Fibroblast of skin of right biceps (primary cell): ENCODE data around the gene FAM89B.
A peak's percentile ranks its signal among the peaks of the same experiment; 100 is the strongest.

ENCODE experiments used
- DNase-seq: peaks from one replicate; pipeline ENCODE4 v3.0.0-alpha.2; 2013

FAM89B gene

DNA sequence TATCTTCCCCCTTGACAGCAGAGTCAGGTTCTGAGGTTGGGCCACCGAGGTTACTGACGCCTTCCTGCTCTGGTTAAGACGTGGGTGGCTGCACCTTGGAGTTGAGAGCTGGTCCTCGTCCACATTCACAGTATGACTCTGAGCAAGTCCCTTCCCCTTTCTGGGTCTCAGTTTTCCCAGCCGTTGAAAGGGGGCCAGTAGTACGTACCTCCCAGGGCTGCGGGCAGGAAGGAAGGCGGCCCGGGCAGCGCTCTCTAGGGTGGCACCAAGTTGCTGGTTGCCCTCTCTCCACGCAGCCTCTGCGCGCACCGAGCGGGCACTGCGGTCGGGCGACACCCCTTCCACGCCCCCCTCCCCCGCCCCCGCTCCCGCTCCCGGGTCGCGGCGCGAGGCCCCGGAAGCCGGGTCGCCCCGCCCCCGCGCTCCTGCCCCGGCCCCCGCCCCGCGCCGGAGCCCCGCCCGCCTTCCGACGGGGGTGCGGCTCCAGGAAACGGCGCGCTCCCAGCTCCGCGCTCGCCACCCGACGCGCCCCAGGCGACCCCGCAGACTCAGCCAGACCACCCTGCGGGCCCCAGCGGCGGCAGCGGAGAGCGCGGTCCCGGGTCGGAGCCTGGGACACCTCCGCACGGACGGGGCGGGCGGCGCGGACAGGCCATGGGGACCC is 3.4 kb downstream of the FAM89B start, which contains the start of gene EHBP1L1:
TSS of gene EHBP1L1 (plus strand) at position 486 of the 664 bp plus-strand sequence. CDS start 250 bp downstream, outside the sequence.
- peak; percentile 55 for DNase-seq

DNA sequence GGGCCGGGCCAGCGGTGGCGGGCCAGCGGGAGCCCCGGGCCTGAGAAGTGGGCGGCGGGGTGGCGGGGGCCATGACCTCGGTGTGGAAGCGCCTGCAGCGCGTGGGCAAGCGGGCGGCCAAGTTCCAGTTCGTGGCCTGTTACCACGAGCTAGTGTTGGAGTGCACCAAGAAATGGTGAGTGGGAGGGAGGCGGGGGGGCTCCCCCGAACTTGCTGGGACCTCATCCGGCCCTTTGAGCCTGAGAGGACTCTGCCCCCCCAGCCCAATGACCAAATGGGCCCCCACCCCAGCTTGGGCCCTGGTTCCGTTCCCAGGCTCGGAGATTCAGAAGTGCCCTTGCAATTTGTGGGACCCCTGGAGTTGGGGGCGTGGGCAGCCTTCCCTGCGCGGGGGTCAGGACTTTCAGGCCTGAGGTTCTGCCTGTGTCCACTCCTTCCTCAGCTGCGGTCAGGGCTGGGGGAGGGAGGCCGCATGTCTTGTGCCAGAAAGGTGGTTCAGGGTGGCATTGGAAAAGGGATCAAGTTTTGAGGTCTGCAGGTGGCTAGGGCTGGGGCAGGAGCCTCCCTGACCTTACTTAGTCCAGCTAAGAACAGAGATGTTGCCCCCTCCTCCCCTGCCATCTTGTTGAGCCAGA is 4.0 kb downstream of the FAM89B start:
- DNase-seq: no peak

DNA sequence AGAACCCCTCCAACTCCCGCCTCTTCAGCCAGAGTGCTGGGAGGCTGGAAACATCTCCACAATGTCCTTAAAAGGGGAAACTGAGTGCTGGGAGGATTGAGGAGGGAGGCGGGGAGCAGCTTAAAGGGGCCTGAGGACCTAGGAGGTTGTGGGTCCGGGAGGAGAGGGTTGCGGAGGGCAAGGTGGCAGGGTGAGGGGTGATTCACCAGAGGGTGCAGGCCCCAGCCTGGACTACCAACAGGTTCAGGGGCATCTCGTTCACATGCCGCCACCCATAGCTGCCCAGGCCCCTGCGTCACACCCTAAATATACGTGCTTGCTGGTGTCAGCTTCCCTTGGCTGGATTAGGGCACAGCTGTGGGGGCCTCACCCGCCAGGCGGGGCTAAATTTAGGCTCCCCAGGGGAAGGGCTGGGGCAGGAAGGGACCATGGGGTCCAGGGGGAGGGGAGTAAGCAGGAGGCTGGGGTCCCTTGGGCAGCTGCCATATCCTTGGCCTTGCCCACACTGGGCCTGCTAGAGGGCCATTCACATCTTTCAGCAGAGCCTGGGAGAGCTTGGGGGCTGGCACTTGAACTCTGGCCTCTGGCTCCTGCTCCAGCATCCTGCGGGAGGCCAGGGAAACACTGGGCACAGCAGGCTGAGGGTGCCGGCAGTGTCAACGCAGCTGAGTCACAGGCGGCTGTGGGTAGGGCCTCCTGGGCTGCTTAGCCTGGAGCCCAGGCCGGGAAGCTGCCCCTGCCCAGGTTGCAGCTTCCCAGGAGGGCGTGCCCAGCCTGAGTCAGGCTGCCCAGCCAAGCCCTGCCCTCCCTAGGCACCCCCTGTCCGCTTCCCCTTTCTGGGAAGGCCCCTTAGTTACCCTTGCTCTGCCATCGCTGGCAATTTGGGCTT is 4.8 kb downstream of the FAM89B start:
- no peak for DNase-seq

DNA sequence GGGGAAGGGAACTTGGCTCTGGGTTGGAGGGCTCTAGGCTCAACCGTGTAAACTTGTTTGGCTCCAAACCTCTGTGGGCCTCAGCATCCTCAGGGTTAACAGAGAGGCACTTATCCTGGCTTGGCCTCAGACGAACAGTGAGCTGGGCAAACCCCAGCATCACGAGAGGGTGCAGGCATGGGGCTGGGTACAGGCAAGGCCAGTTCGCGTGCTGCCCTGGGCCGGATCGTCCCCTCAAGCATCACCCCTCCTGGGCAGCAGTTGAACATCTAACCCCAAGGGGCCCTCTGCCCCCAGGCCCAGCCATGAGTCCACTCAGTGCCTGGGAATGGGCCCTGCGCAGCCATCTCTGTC is 5.4 kb downstream of the FAM89B start:
- DNase-seq: no peak

DNA sequence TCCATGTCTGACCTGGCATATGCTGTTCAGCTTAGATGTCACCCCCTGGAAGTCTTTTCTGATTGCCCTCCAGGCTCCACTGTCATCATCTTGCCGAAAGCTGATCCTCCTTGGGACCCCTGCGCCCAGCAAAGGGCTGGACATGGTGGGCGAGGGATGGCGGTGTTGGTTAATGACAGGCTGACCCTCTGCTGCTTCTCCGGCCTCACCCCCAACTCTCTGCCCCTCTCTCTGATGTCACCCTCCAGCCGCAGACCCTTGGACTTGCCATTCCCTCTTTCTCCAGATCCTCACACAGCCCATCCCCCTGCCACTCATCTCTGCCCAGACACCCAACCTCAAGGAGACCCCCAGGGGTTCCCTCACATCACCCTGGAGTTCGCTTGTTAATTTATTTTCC is 5.8 kb downstream of the FAM89B start:
- DNase-seq: no peak

DNA sequence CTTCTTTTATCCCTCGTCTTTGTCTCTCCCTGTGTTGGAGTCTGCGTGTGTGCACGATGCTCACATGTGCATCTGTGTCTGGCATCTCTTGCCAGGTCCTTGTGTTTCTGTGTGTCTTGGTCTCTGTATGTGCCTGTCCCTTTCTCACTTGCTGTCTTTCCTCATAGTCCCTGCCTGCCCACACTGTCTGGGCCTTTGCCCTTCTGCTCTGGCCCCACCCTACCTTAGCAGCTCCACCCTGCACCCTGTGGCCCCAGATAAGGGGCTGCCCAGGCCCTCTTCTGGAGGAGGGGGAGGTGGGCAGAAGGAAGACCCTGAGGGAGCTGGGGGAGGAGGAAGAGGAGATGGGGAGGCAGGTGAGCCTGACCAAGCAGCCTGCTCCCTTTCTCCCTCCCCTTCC is 6.3 kb downstream of the FAM89B start:
- DNase-seq: no peak

DNA sequence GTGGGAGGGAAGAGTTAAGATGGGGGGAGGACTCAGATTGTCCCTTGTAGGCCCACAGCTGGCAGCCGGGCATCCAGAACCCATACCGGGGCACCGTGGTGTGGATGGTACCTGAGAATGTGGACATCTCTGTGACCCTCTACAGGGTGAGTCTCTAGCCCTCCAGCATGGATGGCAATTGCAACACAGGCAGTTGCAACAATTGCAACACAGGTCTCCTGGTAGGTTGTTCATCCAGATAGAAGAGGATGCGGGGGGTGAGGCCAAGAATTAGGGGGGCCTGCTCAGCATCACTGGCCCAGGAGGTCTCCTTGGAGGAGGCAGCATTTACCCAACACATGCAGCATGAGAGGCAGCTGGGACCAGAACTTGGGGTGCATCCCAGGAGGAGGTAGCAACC is 7.0 kb downstream of the FAM89B start:
- no peak for DNase-seq

DNA sequence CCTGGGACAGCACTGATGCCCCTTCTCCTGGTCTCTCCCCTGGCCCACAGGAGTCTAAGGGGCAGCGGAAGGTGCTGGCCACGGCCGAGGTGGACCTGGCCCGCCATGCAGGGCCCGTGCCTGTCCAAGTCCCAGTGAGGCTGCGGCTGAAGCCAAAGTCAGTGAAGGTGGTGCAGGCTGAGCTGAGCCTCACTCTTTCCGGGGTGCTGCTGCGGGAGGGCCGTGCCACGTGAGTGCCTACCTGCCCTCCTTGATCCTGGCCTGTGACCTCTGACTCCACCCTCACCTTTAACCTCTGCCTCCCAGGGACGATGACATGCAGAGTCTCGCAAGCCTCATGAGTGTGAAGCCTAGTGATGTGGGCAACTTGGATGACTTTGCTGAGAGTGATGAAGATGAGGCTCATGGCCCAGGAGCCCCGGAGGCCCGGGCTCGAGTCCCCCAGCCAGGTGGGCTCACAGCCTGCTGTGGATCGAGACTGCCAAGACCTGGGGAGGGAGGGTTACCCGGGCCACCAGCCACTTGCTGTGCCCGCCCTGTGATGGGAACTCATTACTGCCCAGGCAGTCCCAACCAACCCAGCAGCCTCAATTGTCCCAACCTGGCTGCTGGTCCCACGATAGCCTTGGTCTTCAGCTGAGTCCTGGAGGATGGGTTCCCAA is 7.8 kb downstream of the FAM89B start:
- DNase-seq: no peak

DNA sequence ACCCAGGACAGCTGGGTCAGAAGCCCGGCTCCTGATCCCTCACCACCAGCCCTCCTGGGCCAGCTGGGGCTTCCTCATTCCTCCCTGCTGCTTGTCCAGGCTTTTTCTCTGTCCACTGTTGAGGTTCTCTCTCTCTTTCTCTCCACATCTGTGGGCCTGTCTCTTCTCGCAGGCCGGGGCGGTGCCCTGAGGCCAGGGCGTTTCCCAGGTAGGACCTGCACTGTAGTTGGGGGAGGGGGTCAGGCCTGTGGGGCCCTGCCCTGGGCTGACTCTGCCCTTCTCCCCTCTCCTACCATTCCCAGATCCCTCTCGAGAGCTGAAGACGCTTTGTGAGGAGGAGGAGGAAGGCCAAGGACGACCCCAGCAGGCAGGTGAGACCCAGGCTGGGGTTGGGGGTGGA is 8.4 kb downstream of the FAM89B start:
- no peak for DNase-seq

DNA sequence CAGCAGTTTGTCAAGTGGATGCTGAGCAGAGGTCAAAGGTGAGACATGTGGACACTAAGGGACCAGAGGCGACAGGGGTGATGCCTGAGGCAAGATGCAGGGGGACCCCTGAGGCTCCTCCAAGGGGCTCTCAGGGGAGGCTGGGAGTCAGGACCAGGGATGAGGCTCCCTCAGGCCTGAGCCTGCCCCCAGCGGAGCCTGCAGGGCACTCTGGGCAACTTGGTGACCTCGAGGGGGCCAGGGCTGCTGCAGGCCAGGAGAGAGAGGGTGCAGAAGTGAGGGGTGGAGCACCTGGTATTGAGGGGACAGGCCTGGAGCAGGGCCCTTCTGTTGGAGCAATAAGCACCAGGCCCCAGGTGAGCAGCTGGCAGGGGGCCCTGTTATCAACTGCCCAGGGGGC is 9.6 kb downstream of the FAM89B start:
- no peak for DNase-seq

DNA sequence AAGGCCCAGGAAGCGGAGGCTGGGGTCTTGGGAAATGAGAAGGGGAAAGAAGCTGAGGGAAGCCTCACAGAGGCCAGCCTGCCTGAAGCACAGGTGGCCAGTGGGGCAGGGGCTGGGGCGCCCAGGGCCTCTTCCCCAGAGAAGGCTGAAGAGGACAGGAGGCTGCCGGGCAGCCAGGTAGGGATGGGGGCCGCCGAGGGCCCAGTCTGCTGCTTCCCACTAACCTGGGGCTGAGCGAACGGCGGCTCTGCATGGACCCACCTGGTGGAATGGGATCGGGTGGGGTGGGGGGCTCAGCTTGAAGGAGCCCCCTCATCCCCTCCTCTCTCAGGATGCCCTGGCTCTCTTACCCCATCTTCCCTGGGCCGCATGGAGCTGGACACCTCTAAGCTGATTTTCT is 11.3 kb downstream of the FAM89B start:
- no peak for DNase-seq

DNA sequence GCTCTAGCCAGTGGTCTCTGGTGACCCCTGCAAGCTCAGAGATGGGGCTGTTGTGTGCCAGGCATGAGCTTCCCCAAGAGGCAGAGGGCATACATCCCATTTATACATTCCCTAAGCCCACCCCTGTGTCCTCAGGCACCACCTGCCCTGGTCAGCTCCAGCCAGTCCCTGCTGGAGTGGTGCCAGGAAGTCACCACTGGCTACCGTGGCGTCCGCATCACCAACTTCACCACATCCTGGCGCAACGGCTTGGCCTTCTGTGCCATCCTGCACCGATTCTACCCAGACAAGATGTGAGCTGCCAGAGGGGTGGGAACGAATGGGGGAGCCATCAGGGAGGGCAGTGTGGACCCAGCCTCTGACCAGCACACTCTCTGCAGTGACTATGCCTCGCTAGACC is 11.8 kb downstream of the FAM89B start:
- DNase-seq: no peak

DNA sequence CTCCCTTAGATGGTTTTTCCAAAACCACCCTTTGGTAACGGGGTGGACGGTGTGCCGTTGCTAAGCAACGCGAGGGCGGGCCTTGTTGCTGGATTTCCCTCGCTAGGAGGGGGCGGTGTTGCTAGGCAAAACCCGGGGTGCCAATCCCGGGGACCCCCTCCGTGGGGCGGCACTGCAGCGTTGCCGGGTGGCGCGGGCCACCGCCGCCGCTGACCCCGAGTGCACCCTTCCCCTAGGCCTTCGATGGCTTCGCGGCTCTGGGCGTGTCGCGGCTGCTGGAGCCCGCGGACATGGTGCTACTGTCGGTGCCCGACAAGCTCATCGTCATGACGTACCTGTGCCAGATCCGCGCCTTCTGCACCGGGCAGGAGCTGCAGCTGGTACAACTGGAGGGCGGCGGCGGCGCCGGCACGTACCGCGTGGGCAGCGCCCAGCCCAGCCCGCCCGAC is 12.4 kb downstream of the FAM89B start:
- DNase-seq: no peak

DNA sequence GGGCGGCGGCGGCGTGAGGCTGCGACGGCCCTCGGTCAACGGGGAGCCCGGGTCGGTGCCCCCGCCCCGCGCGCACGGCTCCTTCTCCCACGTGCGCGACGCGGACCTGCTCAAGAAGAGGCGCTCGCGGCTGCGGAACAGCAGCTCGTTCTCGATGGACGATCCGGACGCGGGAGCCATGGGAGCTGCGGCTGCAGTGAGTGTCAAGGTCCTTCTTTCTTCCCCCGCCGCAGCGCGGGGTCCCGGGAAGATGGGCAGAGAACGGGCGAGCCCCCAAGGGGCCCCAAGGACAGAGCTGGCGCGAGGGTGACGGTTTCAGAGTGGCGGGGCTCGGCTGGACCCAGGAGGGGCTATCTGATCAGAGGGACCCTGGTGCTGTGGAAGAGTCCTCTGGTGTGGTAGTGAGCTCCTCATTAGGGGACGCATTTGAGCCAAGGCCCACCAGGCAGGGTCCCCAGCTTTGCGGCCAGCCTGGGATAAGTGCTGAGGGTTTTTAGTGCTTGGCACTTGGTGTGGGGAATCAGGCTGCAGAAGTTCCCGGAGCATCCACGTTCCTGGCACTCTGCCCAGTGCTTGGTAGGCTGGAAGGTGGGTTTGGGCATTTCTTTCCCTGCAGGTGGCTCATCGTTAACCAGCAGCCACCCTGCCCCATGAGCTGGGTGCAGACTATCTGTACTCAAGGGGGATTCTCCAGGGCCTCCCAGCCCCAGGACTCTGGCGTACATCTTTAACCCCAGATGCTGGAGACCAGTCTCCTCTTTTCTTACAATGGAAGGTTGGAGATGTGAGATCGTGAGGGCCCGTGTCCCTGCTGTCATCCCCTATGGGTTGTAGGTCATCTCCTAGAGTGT is 13.3 kb downstream of the FAM89B start:
- no peak for DNase-seq

DNA sequence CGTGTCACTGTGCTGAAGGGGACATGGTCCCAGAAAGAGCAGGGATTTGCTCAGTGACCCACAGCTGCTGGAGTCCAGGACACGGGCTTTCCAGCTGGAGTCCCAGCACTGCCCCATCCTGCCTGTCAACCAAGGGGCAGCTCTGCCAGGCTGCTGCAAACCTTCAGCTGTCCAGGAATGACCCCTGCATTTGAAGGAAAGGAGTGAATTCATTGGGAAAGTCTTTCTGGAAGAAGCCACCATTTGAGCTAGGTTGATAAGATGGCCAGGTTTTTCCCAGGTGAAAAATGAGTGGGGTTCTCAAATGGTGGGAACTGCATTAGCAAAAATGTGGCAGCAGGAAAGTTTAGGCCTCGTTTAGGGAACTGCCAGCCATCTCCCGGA is 13.9 kb downstream of the FAM89B start:
- no peak for DNase-seq

DNA sequence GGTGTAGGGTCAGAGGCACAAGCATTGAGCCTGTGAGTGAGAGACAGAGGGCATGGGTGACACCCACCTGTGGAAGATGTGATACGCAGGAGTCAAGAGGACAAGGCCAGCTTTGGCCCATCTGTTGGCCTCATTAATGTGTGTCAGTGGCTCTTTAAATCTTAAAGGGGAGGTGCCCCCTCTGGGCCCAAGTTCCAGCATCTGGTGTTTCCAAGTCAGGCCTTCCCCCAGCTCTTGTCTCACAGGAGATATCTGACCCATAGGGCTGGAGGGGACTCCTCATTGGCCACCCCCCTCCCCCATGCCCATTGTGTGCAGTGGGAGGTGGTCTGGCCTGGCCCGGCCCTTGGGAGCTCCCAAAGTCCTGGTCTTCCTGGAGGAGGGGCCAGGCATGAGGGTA is 14.3 kb downstream of the FAM89B start:
- no peak for DNase-seq

DNA sequence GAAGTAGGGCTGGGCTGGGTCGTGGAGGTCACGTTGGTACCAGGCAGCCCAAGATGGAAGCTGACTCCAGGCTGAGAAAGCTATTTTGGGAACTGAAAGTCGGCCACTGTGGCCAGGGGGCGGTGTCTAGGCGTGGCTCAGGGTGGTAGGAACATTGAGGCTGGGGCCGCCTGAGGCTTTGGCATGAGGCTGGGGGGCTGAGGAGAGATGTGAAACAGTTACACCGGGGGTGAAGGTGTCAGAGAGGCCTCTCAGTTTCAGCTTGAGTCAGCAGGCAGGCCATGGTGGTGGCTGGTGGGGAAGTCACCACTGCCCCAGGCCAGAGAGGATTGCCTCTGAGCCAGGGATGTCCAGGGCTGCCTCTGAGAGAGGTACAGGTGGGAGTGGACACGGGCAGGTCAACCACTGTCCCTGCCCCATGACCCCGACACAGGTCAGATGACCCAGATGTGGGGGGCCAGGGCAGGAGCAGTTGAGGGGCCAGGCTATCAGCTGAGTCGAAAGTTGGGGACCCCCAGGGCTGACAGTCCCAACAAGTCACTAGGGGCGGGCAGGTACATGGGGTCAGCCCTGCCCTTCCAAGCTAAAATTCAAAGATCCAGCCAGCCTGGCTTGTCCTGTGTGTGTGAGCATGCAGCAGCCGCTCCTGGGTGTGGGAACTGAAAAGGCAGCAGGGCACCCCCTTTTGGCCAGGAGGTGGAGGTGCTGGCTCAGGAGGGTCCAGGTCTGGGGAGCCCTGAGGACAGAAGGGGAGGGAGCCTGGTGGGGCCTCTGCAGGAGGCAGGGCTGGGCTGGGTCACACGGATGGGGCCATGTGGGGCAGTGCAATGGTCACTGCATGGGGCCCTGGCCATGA is 16.1 kb downstream of the FAM89B start:
- DNase-seq: peak; percentile 58

DNA sequence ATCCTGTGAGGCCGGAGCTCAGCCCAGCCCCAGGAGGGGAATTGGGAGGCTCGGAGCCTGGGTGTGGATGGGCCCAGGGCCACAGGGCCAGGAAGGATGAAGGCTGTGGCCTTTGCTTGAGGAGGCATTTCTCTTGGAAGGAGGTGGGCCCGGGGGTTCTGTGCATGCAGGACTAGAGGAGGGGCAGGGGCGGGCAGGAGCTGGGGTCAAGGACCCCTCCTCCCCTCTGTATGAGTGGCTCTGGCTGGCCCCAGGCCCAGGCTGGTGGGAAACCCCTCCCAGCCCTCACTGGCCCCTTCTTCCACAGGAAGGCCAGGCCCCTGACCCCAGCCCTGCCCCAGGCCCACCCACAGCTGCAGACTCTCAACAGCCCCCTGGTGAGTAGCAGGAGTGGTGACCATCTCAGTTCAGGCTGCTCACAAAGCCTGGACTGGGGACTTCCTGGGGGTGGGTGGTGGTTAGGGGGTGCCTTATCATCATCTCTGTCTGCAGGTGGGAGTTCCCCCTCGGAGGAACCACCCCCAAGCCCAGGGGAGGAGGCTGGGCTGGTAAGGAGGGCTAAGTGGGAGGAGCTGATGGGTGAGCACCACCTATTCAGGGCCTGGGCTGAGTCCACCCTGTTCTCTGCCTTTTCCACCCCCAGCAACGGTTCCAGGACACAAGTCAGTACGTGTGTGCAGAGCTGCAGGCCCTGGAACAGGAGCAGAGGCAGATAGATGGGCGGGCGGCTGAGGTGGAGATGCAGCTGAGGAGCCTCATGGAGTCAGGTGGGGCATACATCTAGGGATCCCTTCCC is 17.3 kb downstream of the FAM89B start:
- no peak for DNase-seq

DNA sequence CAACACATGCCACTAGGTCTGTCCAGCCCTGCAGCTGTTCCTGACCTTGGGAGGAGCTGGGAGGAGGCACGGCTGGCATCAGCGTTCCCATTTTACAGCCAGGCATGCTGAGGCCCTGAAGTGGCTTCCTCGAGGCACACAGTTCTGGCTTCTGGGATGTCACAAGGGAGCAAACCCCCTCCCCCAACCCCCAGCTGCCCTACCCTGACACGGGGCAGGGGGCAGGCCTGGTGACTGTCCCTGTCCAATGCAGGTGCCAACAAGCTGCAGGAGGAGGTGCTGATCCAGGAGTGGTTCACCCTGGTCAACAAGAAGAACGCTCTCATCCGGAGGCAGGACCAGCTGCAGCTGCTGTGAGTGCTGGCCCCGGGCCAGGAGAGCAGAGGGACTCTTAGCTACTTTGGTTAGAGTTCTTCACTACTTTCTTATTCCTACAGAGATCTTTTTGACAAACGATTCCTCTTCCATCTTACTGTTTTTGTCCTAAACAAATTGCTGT is 18.0 kb downstream of the FAM89B start:
- no peak for DNase-seq
